Heart right ventricle (tissue), 16 donors: ENCODE data around the gene USP6NL. TPM values are rescaled to one million over a fixed set of nuclear protein-coding genes. Genes with fewer than 3 reads are reported as not detected.
A peak's percentile ranks its signal among the peaks of the same experiment; 100 is the strongest.

Source experiments
- ATAC-seq, 8 donors: fragments of 200-7000 bp; cut with Tn5 transposase; one replicate each; pipeline ENCODE4 v1.9.1; 2020; ENCODE audit warnings: mild to moderate bottlenecking in 8 of 8, moderate library complexity in 8 of 8, moderate number of reproducible peaks in 1 of 8
- DNase-seq, 2 donors: peaks; one replicate each; pipeline ENCODE4 v3.0.0-alpha.2; 2020
- H3K27ac ChIP-seq, 10 donors: fragments of 200-600 bp; sonication (generic) in 2 of 10; one replicate each; pipeline versions ENCODE4 v1.5.0 to v1.8.0; 2020 to 2022; ENCODE audit warnings: mild to moderate bottlenecking in 3 of 10
- H3K27me3 ChIP-seq, 7 donors: fragments of 200-600 bp; one replicate each; pipeline ENCODE4 v1.8.0; 2021 to 2022; ENCODE audit warnings: mild to moderate bottlenecking in 2 of 7
- H3K36me3 ChIP-seq, 9 donors: fragments of 200-600 bp; sonication (generic) in 1 of 9; one replicate each; pipeline versions ENCODE4 v1.5.0 to v1.8.0; 2020 to 2022; ENCODE audit warnings: mild to moderate bottlenecking in 2 of 9
- H3K4me1 ChIP-seq, 9 donors: fragments of 200-600 bp; sonication (generic) in 1 of 9; one replicate each; pipeline versions ENCODE4 v1.5.0 to v1.8.0; 2020 to 2022; ENCODE audit warnings: mild to moderate bottlenecking in 4 of 9
- H3K4me3 ChIP-seq, 10 donors: fragments of 200-600 bp; sonication (generic) in 2 of 10; one replicate each; pipeline versions ENCODE4 v1.5.0 to v1.8.0; 2020 to 2022; ENCODE audit warnings: mild to moderate bottlenecking in 7 of 10, moderate library complexity in 2 of 10
- H3K9me3 ChIP-seq, 11 donors: fragments of 200-600 bp in 10 of 11; sonication (generic) in 2 of 11; one replicate each; pipeline versions ENCODE4 v1.5.0 to v1.8.0; 2013 to 2022; ENCODE audit warnings: mild to moderate bottlenecking in 2 of 11, control low read depth in 1 of 11, moderate library complexity in 1 of 11
- WGBS, 2 donors: extraction: QIAGEN DNeasy Blood & Tissue Kit; methylation state at CpG; one replicate each; pipeline ENCODE4 v1.1.7; 2013; ENCODE audit warnings: inconsistent platforms in 1 of 2; 5-methylcytosine and 5-hydroxymethylcytosine counted together
- intact Hi-C, 10 donors: fragments of 100-400 bp; cut with DNase I; formaldehyde crosslinking; loops; one replicate each; pipeline versions ENCODE4 v1.11.1 to v1.14.2; 2022
- polyA plus RNA-seq, 2 donors: library from polyadenylated mRNA; stranded (reverse); fragments of 200-250 nt; gene quantifications; one replicate each; pipeline ENCODE4 v1.2.3, GENCODE V29; 2013
- total RNA-seq, 10 donors: library from RNA; stranded (reverse); fragmentation: NEBNext Ultra II Directional in 3 of 10; extraction: Animal tissue kit (Norgen Biotek cat#: 25700) in 3 of 10; gene quantifications; one replicate each; pipeline versions ENCODE4 v1.2.1 to v1.2.4, GENCODE V29; 2021 to 2023
- TF ChIP-seq, protein P1 (sequence below), 9 donors: fragments of 200-600 bp; sonication (generic) in 2 of 9; IDR thresholded peaks; one replicate each; pipeline versions ENCODE4 v1.5.0 to v1.8.0; 2021 to 2022; ENCODE audit warnings: antibody characterized with exemption in 9 of 9, mild to moderate bottlenecking in 5 of 9, moderate library complexity in 1 of 9
- donor health status: Arrhythmogenic right ventricular cardiomyopathy.
- donor health status: ischemic (EF 13 %, LVEDD 7.1; RV severe dilation, severe dysfunction).
- donor health status: healthy with polysubstance abuse.
- donor health status: DM: no; HTN: yes; CAD: no.
- donor health status: DM: no; HTN: no; CAD: no.
- donor health status: ischemic (EF 25% LVEDD 6.9; RV normal size, moderate dysfunction).
- donor health status: ischemic (EF 25% LVEDD 5.7; RV mildly dilated, moderate dysfunction).
- donor health status: healthy.
- donor health status: DM: yes; HTN: yes; CAD: no.
- donor health status: Ischemic cardiomyopathy.
- donor health status: ischemic (EF 35%, LVEDD 5.7; RV mildly dilated, moderate dysfunction).
- donor health status: nonischemic (EF 11% LVEDD 7.7; RV severe dilation, severe dysfunction).
- donor health status: DM: yes; HTN: yes; CAD: no.
- donor health status: PGD.
- donor health status: ischemic (EF 29% LVEDD 5.4; RV normal size, mild dysfunction).
- donor health status: nonischemic (EF 23%, LVEDD 6.1; RV moderate dilation, normal function).

Gene USP6NL
- total and polyA plus RNA-seq, 12 donors = 1.8 to 11.1 (median 8.2) TPM

DNA sequence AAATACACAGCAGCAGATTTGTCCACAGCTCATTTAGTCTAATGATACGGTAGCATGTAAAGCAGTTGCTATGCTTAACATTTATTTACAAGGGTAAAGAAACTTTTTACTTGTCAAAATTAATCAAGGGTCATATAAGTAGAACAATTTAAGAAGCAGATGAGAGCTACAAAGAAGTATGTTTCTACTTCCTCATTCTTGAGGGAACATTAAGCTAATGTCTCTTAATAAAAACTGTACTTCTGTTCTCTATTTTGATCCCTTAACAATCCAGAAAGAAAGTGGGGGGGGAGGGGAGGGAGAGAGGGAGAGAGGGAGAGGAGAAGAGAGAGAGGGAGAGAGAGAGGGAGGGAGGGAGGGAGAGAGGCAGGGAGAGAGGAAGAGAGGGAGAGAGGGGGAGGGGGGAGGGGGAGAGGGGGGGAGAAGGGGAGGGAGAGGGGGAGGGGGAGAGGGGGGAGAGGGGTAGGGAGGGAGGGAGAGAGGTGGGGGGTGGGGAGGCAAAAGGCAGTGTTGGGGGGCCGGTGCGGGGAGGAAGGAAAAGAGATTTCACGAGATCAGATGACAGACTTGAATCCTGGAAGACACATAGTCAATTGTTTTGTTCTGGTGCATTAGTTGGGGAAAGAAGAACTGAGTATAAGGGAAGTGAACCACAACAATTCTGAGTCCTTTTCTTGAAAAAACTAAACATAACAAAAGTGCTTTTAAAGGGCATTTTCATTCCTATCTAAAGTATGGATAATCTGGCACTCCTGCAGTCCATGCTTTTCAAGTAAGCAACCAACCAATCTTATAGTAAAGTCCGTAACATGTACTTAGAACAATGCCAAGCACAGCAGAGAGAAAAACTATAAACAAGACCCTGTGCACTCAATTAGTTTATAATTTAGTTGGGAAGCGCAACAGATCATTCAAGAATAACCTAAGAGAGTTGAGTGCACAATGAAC, 128.0 kb downstream of the USP6NL start:
- intact Hi-C loops = no loop called here
- Histone ChIP-seq H3K9me3 (no peaks in the 10 kb centered on the region), H3K27me3 (no peaks in the 10 kb centered on the region), H3K4me3 (no peak overlapping the region), H3K4me1 (peaks cover 0 to 4% (median 0%) of the 10 kb centered on the region in 9 donors), H3K27ac (peak overlapping the region in 1 of 10 donors; percentile 17), H3K36me3 (peaks cover 0 to 76% (median 8%) of the 10 kb centered on the region in 9 donors)
- ATAC-seq = no peak
- WGBS, 2 donors = 82 to 86% methylated on average over 6 of the region's 6 CpGs
- TF ChIP-seq, protein P1, sequence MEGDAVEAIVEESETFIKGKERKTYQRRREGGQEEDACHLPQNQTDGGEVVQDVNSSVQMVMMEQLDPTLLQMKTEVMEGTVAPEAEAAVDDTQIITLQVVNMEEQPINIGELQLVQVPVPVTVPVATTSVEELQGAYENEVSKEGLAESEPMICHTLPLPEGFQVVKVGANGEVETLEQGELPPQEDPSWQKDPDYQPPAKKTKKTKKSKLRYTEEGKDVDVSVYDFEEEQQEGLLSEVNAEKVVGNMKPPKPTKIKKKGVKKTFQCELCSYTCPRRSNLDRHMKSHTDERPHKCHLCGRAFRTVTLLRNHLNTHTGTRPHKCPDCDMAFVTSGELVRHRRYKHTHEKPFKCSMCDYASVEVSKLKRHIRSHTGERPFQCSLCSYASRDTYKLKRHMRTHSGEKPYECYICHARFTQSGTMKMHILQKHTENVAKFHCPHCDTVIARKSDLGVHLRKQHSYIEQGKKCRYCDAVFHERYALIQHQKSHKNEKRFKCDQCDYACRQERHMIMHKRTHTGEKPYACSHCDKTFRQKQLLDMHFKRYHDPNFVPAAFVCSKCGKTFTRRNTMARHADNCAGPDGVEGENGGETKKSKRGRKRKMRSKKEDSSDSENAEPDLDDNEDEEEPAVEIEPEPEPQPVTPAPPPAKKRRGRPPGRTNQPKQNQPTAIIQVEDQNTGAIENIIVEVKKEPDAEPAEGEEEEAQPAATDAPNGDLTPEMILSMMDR (IDR thresholded peaks at IDR 0.05) = no peak
- DNase-seq = no peak

DNA sequence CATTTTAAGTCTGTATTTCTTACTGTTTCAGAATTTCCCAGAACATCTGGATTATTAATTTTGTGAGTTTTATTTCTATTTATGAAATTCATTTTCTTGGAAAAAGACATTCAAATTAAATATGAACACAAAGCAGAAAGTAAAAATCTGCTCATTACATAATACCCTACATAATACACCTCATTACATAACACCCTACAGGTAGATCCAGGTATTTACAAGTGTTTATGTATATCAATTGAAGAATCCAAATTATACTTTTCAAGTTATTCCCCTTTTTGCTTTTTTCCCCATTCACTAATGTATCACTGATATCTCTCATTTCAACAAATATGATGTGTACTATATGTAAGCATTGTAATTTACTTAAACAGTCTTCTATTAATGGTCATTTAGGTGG, 129.1 kb downstream of the USP6NL start:
- Histone ChIP-seq H3K36me3 (peaks cover 0 to 76% (median 12%) of the 10 kb centered on the region in 9 donors), H3K27me3 (no peaks in the 10 kb centered on the region), H3K4me1 (peaks cover 0 to 4% (median 0%) of the 10 kb centered on the region in 9 donors), H3K4me3 (no peak overlapping the region), H3K27ac (no peak overlapping the region), H3K9me3 (no peaks in the 10 kb centered on the region)
- TF ChIP-seq, protein P1 (IDR thresholded peaks at IDR 0.05) = no peak
- intact Hi-C loops = no loop called here
- ATAC-seq (no peak), DNase-seq (no peak)

DNA sequence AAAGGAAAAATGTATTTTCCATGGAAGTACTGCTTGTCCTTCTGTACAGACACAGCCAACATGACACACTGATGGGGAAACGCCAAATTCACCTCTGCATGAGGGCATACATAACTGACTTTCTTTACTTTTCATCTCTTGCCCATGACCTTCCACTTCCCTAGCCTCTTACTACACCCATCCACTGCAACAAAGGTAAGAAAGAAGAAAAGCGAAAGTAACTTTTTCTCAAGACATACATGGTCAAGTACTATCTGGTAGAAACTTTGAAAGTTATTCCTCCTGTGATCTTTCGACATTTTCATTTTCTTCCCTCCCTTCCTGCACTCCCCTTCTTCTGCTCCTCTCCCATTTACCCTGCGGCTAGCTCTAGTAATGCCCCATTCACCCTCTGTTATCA, 130.8 kb downstream of the USP6NL start:
- Histone ChIP-seq H3K27me3 (no peaks in the 10 kb centered on the region), H3K36me3 (peaks cover 0 to 77% (median 12%) of the 10 kb centered on the region in 9 donors), H3K4me3 (no peak overlapping the region), H3K9me3 (no peaks in the 10 kb centered on the region), H3K27ac (no peak overlapping the region), H3K4me1 (peaks cover 0 to 4% (median 0%) of the 10 kb centered on the region in 9 donors)
- WGBS, 2 donors = 95 to 96% methylated on average over 4 of the region's 4 CpGs
- no peak for ATAC-seq
- no peak for DNase-seq
- intact Hi-C loops = no loop called here
- TF ChIP-seq, protein P1 (IDR thresholded peaks at IDR 0.05) = no peak

DNA sequence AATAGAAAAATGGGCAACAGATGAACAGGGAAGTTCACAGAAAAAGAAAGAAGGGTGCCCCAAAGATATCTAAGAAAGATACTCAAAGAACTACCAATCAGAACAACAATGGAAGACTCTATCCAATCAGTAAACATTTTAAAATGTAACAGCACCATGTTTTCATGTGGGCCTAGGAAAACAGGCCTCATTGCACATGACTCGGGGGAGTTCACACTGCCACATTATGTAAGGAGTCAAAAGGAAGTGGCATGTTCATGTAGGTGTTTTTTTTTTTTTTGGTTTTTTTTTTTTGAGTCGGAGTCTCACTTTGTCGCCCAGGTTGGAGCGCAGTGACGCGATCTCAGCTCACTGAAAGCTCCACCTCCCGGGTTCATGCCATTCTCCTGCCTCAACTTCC, 132.2 kb downstream of the USP6NL start:
- ATAC-seq (no peak), DNase-seq (no peak)
- no peaks in the 10 kb centered on the region for H3K9me3 ChIP-seq
- H3K4me3 ChIP-seq = no peak overlapping the region
- H3K27me3 ChIP-seq = no peaks in the 10 kb centered on the region
- intact Hi-C loops = no loop called here
- H3K4me1 ChIP-seq = peaks cover 0 to 4% (median 0%) of the 10 kb centered on the region in 9 donors
- 96 to 97% methylated on average over 7 of the region's 7 CpGs for WGBS, 2 donors
- TF ChIP-seq, protein P1 (IDR thresholded peaks at IDR 0.05) = no peak
- H3K27ac ChIP-seq = no peak overlapping the region
- H3K36me3 ChIP-seq = peaks cover 0 to 63% (median 12%) of the 10 kb centered on the region in 9 donors
